Ascending aorta (tissue), 2 donors: ENCODE results near the gene MC2R. TPM values are rescaled to one million over a fixed set of nuclear protein-coding genes. Genes with fewer than 3 reads are reported as not detected.

ENCODE experiments used
- DNase-seq, 2 donors: peaks; one replicate each; pipeline ENCODE4 v3.0.0-alpha.2; 2019; ENCODE audit warnings: low spot score in 2 of 2
- H3K27ac ChIP-seq, 2 donors: fragments of 200-600 bp; sonication (generic); one replicate each; pipeline ENCODE4 v1.5.1; 2016 to 2017; ENCODE audit warnings: mild to moderate bottlenecking in 1 of 2
- H3K27me3 ChIP-seq: fragments of 200-600 bp; sonication (generic); one replicate; pipeline ENCODE4 v1.5.1; 2017
- H3K36me3 ChIP-seq, 2 donors: fragments of 200-600 bp; sonication (generic); one replicate each; pipeline ENCODE4 v1.5.1; 2016
- H3K4me1 ChIP-seq, 2 donors: fragments of 200-600 bp; sonication (generic); one replicate each; pipeline ENCODE4 v1.5.1; 2016 to 2017; ENCODE audit warnings: mild to moderate bottlenecking in 1 of 2
- H3K4me3 ChIP-seq, 2 donors: fragments of 200-600 bp; sonication (generic); one replicate each; pipeline ENCODE4 v1.5.1; 2016 to 2017; ENCODE audit warnings: mild to moderate bottlenecking in 1 of 2
- H3K9me3 ChIP-seq, 2 donors: fragments of 200-600 bp; sonication (generic); one replicate each; pipeline ENCODE4 v1.5.1; 2016
- CTCF ChIP-seq, 3 experiments: fragments of 200-600 bp in 2 of 3; fragments of 450-650 bp in 1 of 3; sonication (generic) in 2 of 3; IDR thresholded peaks; one replicate each; pipeline ENCODE4 v1.5.1; 2016 to 2019; ENCODE audit warnings: antibody characterized with exemption in 3 of 3, mild to moderate bottlenecking in 1 of 3, moderate library complexity in 1 of 3
- intact Hi-C: fragments of 100-400 bp; cut with DNase I; formaldehyde crosslinking; loops from one replicate; pipeline ENCODE4 v1.15.1; 2023
- total RNA-seq: library from RNA; depleted of rRNA; stranded (reverse); fragments of >200 nt; gene quantifications from one replicate; pipeline ENCODE4 v1.1.0, GENCODE V29; 2016

MC2R gene
- total RNA-seq, 1 donor from 2014 or later, result not detected

- H3K4me3 ChIP-seq, result no peak overlapping the region
- intact Hi-C loops, result no loop called here
- H3K4me1 ChIP-seq, result no peaks in the 10 kb centered on the region
- no peak for TF ChIP-seq CTCF (IDR thresholded peaks at IDR 0.05)
- DNase-seq, result no peak
- no peak overlapping the region for H3K27ac ChIP-seq
- no peaks in the 10 kb centered on the region for H3K36me3 ChIP-seq
- H3K9me3 ChIP-seq, result no peaks in the 10 kb centered on the region
- H3K27me3 ChIP-seq, result no peaks in the 10 kb centered on the region
Measured at GRCh38 chr18:13932285-13933025, 17.1 kb upstream of the MC2R start.

- H3K4me1 ChIP-seq, result no peaks in the 10 kb centered on the region
- no peak overlapping the region for H3K27ac ChIP-seq
- H3K36me3 ChIP-seq, result no peaks in the 10 kb centered on the region
- no peaks in the 10 kb centered on the region for H3K27me3 ChIP-seq
- no peaks in the 10 kb centered on the region for H3K9me3 ChIP-seq
- no peak overlapping the region for H3K4me3 ChIP-seq
- intact Hi-C loops, result no loop called here
- DNase-seq, result no peak
- TF ChIP-seq CTCF (IDR thresholded peaks at IDR 0.05), result no peak
Measured at GRCh38 chr18:13930964-13931363, 15.6 kb upstream of the MC2R start.

- no peaks in the 10 kb centered on the region for H3K36me3 ChIP-seq
Measured at GRCh38 chr18:13923221-13923620, 7.9 kb upstream of the MC2R start.

GRCh38 chr18:13918898-13919297 lies 3.6 kb upstream of the MC2R start:
- Histone ChIP-seq H3K9me3 (no peaks in the 10 kb centered on the region), H3K36me3 (no peaks in the 10 kb centered on the region), H3K27me3 (no peaks in the 10 kb centered on the region), H3K4me3 (no peak overlapping the region), H3K4me1 (no peaks in the 10 kb centered on the region), H3K27ac (no peak overlapping the region)
- TF ChIP-seq CTCF (IDR thresholded peaks at IDR 0.05), result no peak
- intact Hi-C loops, result no loop called here
- DNase-seq, result no peak

More at GRCh38 chr18:13923221-13923620, 7.9 kb upstream of the MC2R start:
- intact Hi-C loops, result loop anchor here (10.0 kb wide), 1 partner anchor 48 kb away; no protein-coding TSS in a partner anchor
- DNase-seq, result no peak
- H3K27ac ChIP-seq, result no peak overlapping the region
- TF ChIP-seq CTCF (IDR thresholded peaks at IDR 0.05), result no peak
- H3K4me1 ChIP-seq, result no peaks in the 10 kb centered on the region
- H3K27me3 ChIP-seq, result no peaks in the 10 kb centered on the region
- no peaks in the 10 kb centered on the region for H3K9me3 ChIP-seq
- no peak overlapping the region for H3K4me3 ChIP-seq

- no peaks in the 10 kb centered on the region for H3K36me3 ChIP-seq
- TF ChIP-seq CTCF (IDR thresholded peaks at IDR 0.05), result no peak
- H3K4me1 ChIP-seq, result no peaks in the 10 kb centered on the region
- H3K4me3 ChIP-seq, result no peak overlapping the region
- no peaks in the 10 kb centered on the region for H3K9me3 ChIP-seq
- no peak for DNase-seq
- H3K27me3 ChIP-seq, result no peaks in the 10 kb centered on the region
- H3K27ac ChIP-seq, result no peak overlapping the region
- intact Hi-C loops, result no loop called here
Measured at GRCh38 chr18:13917401-13917800, 2.1 kb upstream of the MC2R start.
